ENCODE data around the gene PPP2R2D.
A peak's percentile ranks its signal among the peaks of the same experiment; 100 is the strongest.

PPP2R2D gene

GRCh38 chr10:131902691-131903090 lies 1.9 kb downstream of the PPP2R2D start:
- no peak for DNase-seq
- H3K4me3 ChIP-seq (ENCODE audit: low read depth, low read length), result no peak overlapping the region
- no peaks in the 10 kb centered on the region for H3K9me3 ChIP-seq (ENCODE audit: severe bottlenecking)
- H3K36me3 ChIP-seq, result peaks cover 12% of the 10 kb centered on the region
- TF ChIP-seq CTCF (IDR thresholded peaks at IDR 0.05; ENCODE audit: low read depth, low read length), result no peak
- H3K27me3 ChIP-seq (ENCODE audit: insufficient read depth, low read depth, severe bottlenecking), result peaks cover 24% of the 10 kb centered on the region
- no peak overlapping the region for H3K27ac ChIP-seq

GRCh38 chr10:131905267-131905571 lies 4.4 kb downstream of the PPP2R2D start:
- H3K4me3 ChIP-seq (ENCODE audit: low read depth, low read length), result no peak overlapping the region

GRCh38 chr10:131905603-131906268 lies 4.9 kb downstream of the PPP2R2D start:
- H3K27me3 ChIP-seq (ENCODE audit: insufficient read depth, low read depth, severe bottlenecking), result no peaks in the 10 kb centered on the region
- no peaks in the 10 kb centered on the region for H3K9me3 ChIP-seq (ENCODE audit: severe bottlenecking)
- H3K4me3 ChIP-seq (ENCODE audit: low read depth, low read length), result no peak overlapping the region
- TF ChIP-seq CTCF (IDR thresholded peaks at IDR 0.05; ENCODE audit: low read depth, low read length), result no peak
- peaks cover 18% of the 10 kb centered on the region for H3K36me3 ChIP-seq
- DNase-seq, result no peak
- no peak overlapping the region for H3K27ac ChIP-seq

More at GRCh38 chr10:131905267-131905571, 4.4 kb downstream of the PPP2R2D start:
- no peaks in the 10 kb centered on the region for H3K9me3 ChIP-seq (ENCODE audit: severe bottlenecking)
- no peak for DNase-seq
- TF ChIP-seq CTCF (IDR thresholded peaks at IDR 0.05; ENCODE audit: low read depth, low read length), result no peak
- no peak overlapping the region for H3K27ac ChIP-seq
- H3K27me3 ChIP-seq (ENCODE audit: insufficient read depth, low read depth, severe bottlenecking), result no peaks in the 10 kb centered on the region
- peaks cover 18% of the 10 kb centered on the region for H3K36me3 ChIP-seq

DNA sequence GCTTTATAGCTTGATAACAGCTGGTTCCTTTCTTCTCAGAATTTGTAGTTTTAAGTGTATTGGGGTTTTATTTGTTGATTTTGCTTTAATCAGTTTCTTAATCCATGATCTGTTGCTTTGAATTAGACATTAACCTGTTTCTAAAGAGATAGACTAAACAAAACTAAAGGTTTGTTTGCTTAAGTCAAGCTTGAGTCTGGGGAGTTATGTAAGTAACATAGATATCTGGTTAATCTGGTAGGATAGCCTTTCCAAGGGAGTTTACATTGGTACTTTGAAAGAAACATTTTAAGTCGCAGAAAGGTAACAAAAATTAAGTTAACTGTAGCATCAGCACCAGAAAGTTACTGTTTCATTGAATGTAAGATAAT lies 5.4 kb downstream of the PPP2R2D start:
- H3K9me3 ChIP-seq (ENCODE audit: severe bottlenecking), result no peaks in the 10 kb centered on the region
- H3K27ac ChIP-seq, result no peak overlapping the region
- DNase-seq, result no peak
- H3K27me3 ChIP-seq (ENCODE audit: insufficient read depth, low read depth, severe bottlenecking), result no peaks in the 10 kb centered on the region
- no peak overlapping the region for H3K4me3 ChIP-seq (ENCODE audit: low read depth, low read length)
- no peak for TF ChIP-seq CTCF (IDR thresholded peaks at IDR 0.05; ENCODE audit: low read depth, low read length)
- peaks cover 18% of the 10 kb centered on the region for H3K36me3 ChIP-seq

- H3K9me3 ChIP-seq (ENCODE audit: severe bottlenecking), result no peaks in the 10 kb centered on the region
- no peaks in the 10 kb centered on the region for H3K27me3 ChIP-seq (ENCODE audit: insufficient read depth, low read depth, severe bottlenecking)
- TF ChIP-seq CTCF (IDR thresholded peaks at IDR 0.05; ENCODE audit: low read depth, low read length), result no peak
- DNase-seq, result no peak
- H3K27ac ChIP-seq, result no peak overlapping the region
- H3K4me3 ChIP-seq (ENCODE audit: low read depth, low read length), result no peak overlapping the region
- H3K36me3 ChIP-seq, result peaks cover 16% of the 10 kb centered on the region
Observed at GRCh38 chr10:131907679-131908078, 6.9 kb downstream of the PPP2R2D start.

GRCh38 chr10:131908151-131908550 lies 7.3 kb downstream of the PPP2R2D start:
- no peak overlapping the region for H3K4me3 ChIP-seq (ENCODE audit: low read depth, low read length)
- no peak overlapping the region for H3K27ac ChIP-seq
- peaks cover 15% of the 10 kb centered on the region for H3K36me3 ChIP-seq
- H3K9me3 ChIP-seq (ENCODE audit: severe bottlenecking), result no peaks in the 10 kb centered on the region
- peak; percentile 62 for DNase-seq
- no peak for TF ChIP-seq CTCF (IDR thresholded peaks at IDR 0.05; ENCODE audit: low read depth, low read length)
- no peaks in the 10 kb centered on the region for H3K27me3 ChIP-seq (ENCODE audit: insufficient read depth, low read depth, severe bottlenecking)
